HEK293T (cell line): ENCODE data around the gene TEDDM1.

ENCODE experiments used
- CTCF ChIA-PET: fragments of 350-600 bp; formaldehyde crosslinking; extraction: SDS; loops from one replicate; lab custom pipeline; 2021; ENCODE audit warnings: antibody characterized with exemption, inconsistent platforms; lab: Yijun Ruan, JAX
- POLR2A ChIA-PET: fragments of 350-600 bp; formaldehyde crosslinking; extraction: SDS; loops from one replicate; lab custom pipeline; 2020; ENCODE audit warnings: antibody characterized with exemption, inconsistent platforms; lab: Yijun Ruan, JAX
- DNase-seq: peaks from one replicate; pipeline ENCODE4 v3.0.0; 2012; ENCODE audit warnings: mixed read lengths; ENCODE audit errors: extremely low spot score
- ARNT ChIP-seq: fragments of 450-650 bp; IDR thresholded peaks from 2 replicates; pipeline ENCODE4 v1.6.1; 2017; ENCODE audit warnings: mild to moderate bottlenecking
- BHLHE40 ChIP-seq: fragments of 450-650 bp; IDR thresholded peaks from 2 replicates; pipeline ENCODE4 v1.6.1; 2016; ENCODE audit warnings: mild to moderate bottlenecking, moderate library complexity, borderline replicate concordance
- CTBP1 ChIP-seq: fragments of 450-650 bp; IDR thresholded peaks from 2 replicates; pipeline ENCODE4 v1.6.1; 2016; ENCODE audit warnings: borderline replicate concordance
- ELF4 ChIP-seq: fragments of 450-650 bp; IDR thresholded peaks from 2 replicates; pipeline ENCODE4 v1.6.1; 2017; ENCODE audit warnings: antibody characterized with exemption
- FOXA1 ChIP-seq: fragments of 450-650 bp; IDR thresholded peaks from 2 replicates; pipeline ENCODE4 v1.6.1; 2016; ENCODE audit warnings: mild to moderate bottlenecking
- FOXK2 ChIP-seq: fragments of 450-650 bp; IDR thresholded peaks from 2 replicates; pipeline ENCODE4 v1.6.1; 2016; ENCODE audit warnings: mild to moderate bottlenecking
- FOXM1 ChIP-seq: fragments of 450-650 bp; IDR thresholded peaks from 2 replicates; pipeline ENCODE4 v1.6.1; 2017; ENCODE audit warnings: mild to moderate bottlenecking, borderline replicate concordance
- HDGF ChIP-seq: fragments of 450-650 bp; IDR thresholded peaks from 2 replicates; pipeline ENCODE4 v1.6.1; 2017; ENCODE audit warnings: antibody characterized with exemption, borderline replicate concordance
- L3MBTL2 ChIP-seq: fragments of 450-650 bp; conservative IDR thresholded peaks from 2 replicates; pipeline ENCODE4 v1.6.1; 2016; ENCODE audit warnings: mild to moderate bottlenecking
- LEF1 ChIP-seq: fragments of 450-650 bp; IDR thresholded peaks from 2 replicates; pipeline ENCODE4 v1.6.1; 2017; ENCODE audit warnings: mild to moderate bottlenecking, borderline replicate concordance
- NFRKB ChIP-seq: fragments of 450-650 bp; IDR thresholded peaks from 2 replicates; pipeline ENCODE4 v1.6.1; 2016; ENCODE audit warnings: mild to moderate bottlenecking, moderate library complexity
- SP1 ChIP-seq: fragments of 450-650 bp; IDR thresholded peaks from 2 replicates; pipeline ENCODE4 v1.6.1; 2017
- SUZ12 ChIP-seq: fragments of 450-650 bp; IDR thresholded peaks from 2 replicates; pipeline ENCODE4 v1.6.1; 2016; ENCODE audit warnings: mild to moderate bottlenecking
- TARDBP ChIP-seq: fragments of 450-650 bp; IDR thresholded peaks from 2 replicates; pipeline ENCODE4 v1.6.1; 2016
- ZNF384 ChIP-seq: fragments of 450-650 bp; IDR thresholded peaks from 2 replicates; pipeline ENCODE4 v1.6.1; 2016
- TF ChIP-seq, protein P1 (sequence below): fragments of 450-650 bp; IDR thresholded peaks from 2 replicates; pipeline ENCODE4 v1.6.1; 2016

Gene TEDDM1

DNA sequence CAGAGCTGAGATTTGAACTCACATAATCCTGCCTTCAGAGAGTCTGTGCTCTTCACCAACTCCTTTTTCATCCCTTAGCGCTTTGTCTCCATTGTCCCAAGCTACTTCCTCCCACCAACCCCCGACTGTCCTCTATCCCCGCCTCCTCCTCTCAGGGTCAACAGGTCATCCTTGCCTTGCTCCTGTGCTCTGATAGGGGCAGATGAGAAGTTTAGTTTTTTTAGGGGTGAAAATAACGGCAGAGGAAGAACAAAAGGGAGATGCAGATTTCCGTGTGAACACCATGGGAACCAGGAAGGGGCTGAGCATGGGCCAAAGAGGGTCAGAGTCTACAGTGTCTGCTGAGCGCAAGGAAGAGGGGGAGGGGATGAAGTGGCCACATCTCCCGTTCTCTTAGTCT is 40.8 kb downstream of the TEDDM1 start:
- POLR2A ChIA-PET, result no interaction called here
- CTCF ChIA-PET, result no interaction called here
- no peak for DNase-seq
- TF ChIP-seq BHLHE40 (no peak), FOXM1 (no peak), SP1 (no peak), HDGF (no peak), ELF4 (no peak), LEF1 (no peak), FOXK2 (no peak), CTBP1 (no peak), SUZ12 (no peak), NFRKB (no peak), TARDBP (no peak), L3MBTL2 (no peak), ARNT (no peak), FOXA1 (no peak), ZNF384 (no peak)
- TF ChIP-seq, protein P1, sequence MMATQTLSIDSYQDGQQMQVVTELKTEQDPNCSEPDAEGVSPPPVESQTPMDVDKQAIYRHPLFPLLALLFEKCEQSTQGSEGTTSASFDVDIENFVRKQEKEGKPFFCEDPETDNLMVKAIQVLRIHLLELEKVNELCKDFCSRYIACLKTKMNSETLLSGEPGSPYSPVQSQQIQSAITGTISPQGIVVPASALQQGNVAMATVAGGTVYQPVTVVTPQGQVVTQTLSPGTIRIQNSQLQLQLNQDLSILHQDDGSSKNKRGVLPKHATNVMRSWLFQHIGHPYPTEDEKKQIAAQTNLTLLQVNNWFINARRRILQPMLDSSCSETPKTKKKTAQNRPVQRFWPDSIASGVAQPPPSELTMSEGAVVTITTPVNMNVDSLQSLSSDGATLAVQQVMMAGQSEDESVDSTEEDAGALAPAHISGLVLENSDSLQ, result no peak

DNA sequence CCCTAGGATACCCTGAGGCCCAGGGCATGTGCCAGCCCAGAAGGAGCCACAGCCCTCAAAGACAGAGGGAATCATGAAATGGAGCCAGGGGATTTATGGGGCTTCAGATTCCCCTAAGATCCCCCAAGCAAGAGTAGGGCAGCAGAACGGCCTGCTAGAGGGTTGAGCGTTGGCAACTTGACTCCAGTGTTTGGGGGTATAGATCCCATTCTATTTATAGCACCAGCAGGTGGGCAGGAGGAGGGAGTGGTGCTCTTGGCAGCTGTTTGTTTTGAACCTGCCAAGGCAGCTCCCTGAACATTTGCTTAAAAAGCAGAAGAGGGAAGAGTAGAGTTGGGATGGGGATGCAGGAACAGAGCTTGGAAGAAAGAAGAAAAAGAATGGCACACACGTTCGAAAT is 42.6 kb downstream of the TEDDM1 start:
- ChIA-PET POLR2A (no interaction called here), CTCF (interaction anchor here (0.6 kb wide), 1 partner anchor 211 kb away, joined by 3 read pairs; no protein-coding TSS in a partner anchor)
- TF ChIP-seq BHLHE40 (no peak), HDGF (no peak), NFRKB (no peak), SUZ12 (no peak), FOXK2 (no peak), L3MBTL2 (no peak), ZNF384 (no peak), LEF1 (no peak), FOXA1 (no peak), ARNT (no peak), FOXM1 (no peak), CTBP1 (no peak), TARDBP (no peak), SP1 (no peak)
- TF ChIP-seq, protein P1, result no peak
- DNase-seq, result no peak

DNA sequence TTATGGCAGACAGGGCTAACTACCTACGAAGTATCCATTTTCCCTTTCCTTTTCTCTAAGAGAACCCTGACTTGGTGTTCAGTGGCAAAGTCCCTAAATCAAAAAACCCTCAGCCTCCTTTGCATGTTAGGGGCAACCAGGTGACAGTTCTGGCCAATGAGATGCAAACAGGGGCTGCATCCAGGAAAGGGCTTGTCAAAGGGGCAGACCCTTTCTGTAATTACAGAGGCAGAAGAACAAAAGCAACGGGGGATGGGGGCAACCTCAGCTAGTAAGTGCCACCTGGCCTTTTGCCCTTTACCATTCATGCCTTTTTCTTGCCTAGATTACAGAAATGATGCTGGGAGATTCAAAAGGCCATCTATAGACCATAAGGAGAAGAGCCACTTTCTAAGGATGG is 43.3 kb downstream of the TEDDM1 start:
- TF ChIP-seq FOXK2 (no peak), L3MBTL2 (no peak), SUZ12 (no peak), SP1 (no peak), CTBP1 (no peak), FOXM1 (no peak), BHLHE40 (no peak), ARNT (no peak)
- TF ChIP-seq, protein P1, result no peak
- DNase-seq, result no peak
- CTCF ChIA-PET, result interaction anchor here (0.6 kb wide), 1 partner anchor 1852 kb away, joined by 3 read pairs; no protein-coding TSS in a partner anchor
- POLR2A ChIA-PET, result no interaction called here

DNA sequence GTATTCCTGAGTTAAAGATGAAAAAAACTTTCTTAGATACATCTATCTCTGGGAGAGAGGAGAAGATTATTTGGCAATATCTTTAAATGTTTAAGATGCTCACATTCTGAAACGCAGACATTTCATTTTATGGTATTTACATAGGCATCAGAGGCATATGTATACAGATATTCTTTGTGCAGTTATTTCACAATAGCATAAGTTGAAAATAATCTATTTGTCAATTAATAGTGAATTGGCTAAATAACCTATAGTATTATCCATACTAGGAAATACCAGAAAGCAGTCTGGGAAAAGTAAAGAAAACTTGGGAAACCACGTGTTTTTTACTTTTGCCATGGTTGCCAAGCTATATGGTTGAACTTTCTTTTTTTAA is 44.8 kb downstream of the TEDDM1 start:
- DNase-seq, result no peak
- no peak for TF ChIP-seq FOXA1
- TF ChIP-seq ARNT, result no peak
- TF ChIP-seq NFRKB, result no peak
- TF ChIP-seq SUZ12, result no peak
- TF ChIP-seq FOXM1, result no peak
- ChIA-PET CTCF (no interaction called here), POLR2A (no interaction called here)

DNA sequence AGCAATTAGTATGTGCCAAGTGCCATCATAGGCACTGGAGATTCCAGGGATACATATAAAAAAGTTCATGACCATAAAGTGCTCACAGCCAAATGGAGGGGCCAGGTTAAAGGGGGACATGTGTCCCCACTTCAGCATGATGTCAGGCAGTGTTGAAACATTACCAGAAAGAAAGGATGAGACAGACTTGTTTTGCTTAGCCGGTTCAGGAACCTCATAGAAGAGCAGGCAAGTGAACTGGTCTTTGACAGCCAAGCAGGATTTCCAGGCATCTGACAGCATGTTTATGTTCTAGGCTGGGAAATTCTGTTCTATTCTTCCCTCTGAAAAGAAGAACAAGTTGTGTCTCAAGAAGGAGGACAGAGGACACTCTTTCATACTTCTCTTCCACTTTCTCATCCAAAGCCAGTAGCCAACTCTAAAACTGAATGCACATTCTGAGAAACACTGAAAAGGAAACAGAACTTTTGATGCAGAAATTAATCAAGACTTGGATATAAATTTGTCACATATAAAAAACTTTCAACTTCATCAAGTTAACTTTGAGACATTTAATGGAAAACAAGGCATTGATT is 48.6 kb downstream of the TEDDM1 start:
- no peak for TF ChIP-seq LEF1

DNA sequence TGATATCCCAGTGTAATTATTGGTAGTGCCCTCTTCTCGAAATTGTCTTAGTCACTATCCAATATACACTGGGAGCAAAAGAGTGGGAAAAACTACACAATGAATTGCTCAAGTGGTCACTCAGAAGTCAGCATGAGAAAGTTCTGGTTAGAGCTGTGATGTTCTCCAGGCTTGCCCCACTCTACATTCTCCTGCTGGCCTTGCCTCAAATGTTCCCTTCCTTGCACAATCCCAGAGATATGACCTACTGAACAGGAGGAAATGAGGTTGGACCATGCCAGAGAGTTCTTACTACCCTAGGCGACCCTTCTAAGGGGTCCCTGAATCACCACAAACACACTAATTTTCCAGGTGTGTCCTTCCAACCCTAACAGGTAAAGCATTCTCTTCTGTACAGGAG is 49.6 kb downstream of the TEDDM1 start:
- no peak for DNase-seq
- TF ChIP-seq NFRKB (no peak), ARNT (no peak), L3MBTL2 (no peak), ZNF384 (no peak), BHLHE40 (no peak), CTBP1 (no peak), FOXA1 (no peak), TARDBP (no peak), SUZ12 (no peak), FOXK2 (no peak), HDGF (no peak), LEF1 (no peak), FOXM1 (no peak), ELF4 (no peak), SP1 (no peak)
- TF ChIP-seq, protein P1, result no peak
- ChIA-PET POLR2A (no interaction called here), CTCF (no interaction called here)

More for the DNA sequence above, 48.6 kb downstream of the TEDDM1 start:
- ChIA-PET CTCF (no interaction called here), POLR2A (no interaction called here)
- DNase-seq, result no peak
